IPS-20b (cell line): ENCODE measurements around the gene ZMYND19.
"Not testable (repeated sequence)": the region's sequence is repeated elsewhere in the genome, so short reads cannot be mapped to it uniquely, and the experiment has no call there.

Source experiments
- H3K27ac ChIP-seq: one replicate; pipeline ENCODE4 v1.5.1; 2013; ENCODE audit warnings: low read length
- H3K27me3 ChIP-seq: 2 replicates; pipeline ENCODE4 v1.6.1; 2013; ENCODE audit warnings: mild to moderate bottlenecking, low read length, inconsistent platforms; ENCODE audit not compliant: insufficient read depth
- H3K36me3 ChIP-seq: 2 replicates; pipeline ENCODE4 v1.6.1; 2013; ENCODE audit warnings: low read depth, mild to moderate bottlenecking, inconsistent platforms, low read length, moderate library complexity; ENCODE audit not compliant: insufficient read depth
- H3K4me1 ChIP-seq: 2 replicates; pipeline ENCODE4 v1.6.1; 2013; ENCODE audit warnings: mild to moderate bottlenecking, control low read depth, inconsistent platforms, low read length, moderate library complexity; ENCODE audit not compliant: insufficient read depth
- H3K4me3 ChIP-seq: 2 replicates; pipeline ENCODE4 v1.5.1; 2013; ENCODE audit warnings: mild to moderate bottlenecking, low read length, inconsistent platforms
- H3K9ac ChIP-seq: 2 replicates; pipeline ENCODE4 v1.6.1; 2013; ENCODE audit warnings: low read depth, mild to moderate bottlenecking, inconsistent platforms, low read length, moderate library complexity
- H3K9me3 ChIP-seq: 2 replicates; pipeline ENCODE4 v1.6.1; 2013; ENCODE audit warnings: mild to moderate bottlenecking, low read depth, low read length, inconsistent platforms; ENCODE audit not compliant: insufficient read depth

ZMYND19 gene

DNA sequence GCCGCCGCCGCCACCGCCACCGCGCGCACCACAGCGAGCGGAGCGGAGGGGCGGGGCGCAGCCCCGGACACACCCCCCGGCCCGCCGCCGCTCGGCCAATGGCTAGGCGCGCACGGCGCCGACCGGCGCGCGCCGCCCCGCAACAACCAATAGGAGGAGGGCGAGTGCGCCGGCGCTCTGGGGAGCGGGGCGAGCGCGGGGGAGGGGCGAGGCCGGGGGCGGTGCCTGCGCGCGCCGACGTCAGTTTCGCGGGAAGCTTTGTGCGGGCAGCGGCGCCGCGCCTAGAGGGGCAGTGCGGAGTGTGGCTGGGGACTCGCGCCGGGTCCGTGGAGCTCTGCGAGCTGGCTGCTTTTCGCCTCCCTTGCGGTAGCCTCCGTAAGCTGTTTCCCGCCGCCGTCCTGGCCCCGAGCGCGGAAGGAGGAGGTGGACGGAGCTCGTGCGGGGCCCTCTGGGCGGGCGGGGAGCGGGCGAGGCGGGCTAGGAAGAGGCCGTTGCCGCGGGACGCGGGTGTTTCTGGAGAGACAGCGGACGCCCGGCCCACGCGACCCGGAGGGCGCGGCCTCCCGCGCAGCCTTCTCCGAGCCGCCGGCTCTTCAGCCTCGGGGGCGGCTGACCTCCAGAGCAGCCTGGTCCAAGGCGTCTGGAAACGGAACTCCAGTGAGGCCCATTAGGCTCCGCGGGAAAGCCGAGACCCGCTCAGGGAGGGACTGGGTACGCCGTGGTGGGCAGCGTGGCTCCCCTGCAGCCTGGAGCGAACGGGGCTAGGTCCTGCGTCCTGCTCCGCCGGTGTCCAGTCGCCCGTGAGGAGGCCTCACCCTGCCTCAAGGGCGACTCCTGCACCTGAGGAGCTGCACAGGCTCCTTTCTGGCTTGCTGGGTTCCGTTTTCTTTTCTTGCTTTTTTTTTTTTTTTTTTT, at the start of gene ZMYND19:
Gene ZMYND19, minus strand, starts transcription at position 44 of the 915 bp plus-strand sequence. CDS start 249 bp downstream, outside the sequence.
- Histone ChIP-seq H3K27me3 (peaks cover 9% of the 10 kb centered on the region; the same call in 1 of the 2 replicates), H3K9ac (peak within 1 kb of the TSS; percentile 81), H3K4me3 (peak within 1 kb of the TSS; percentile 85), H3K27ac (no peak within 1 kb of the TSS), H3K4me1 (peaks cover 6% of the 10 kb centered on the region; the same call in 1 of the 2 replicates), H3K36me3 (peaks cover 32% of the 10 kb centered on the region), H3K9me3 (no peaks in the 10 kb centered on the region)

DNA sequence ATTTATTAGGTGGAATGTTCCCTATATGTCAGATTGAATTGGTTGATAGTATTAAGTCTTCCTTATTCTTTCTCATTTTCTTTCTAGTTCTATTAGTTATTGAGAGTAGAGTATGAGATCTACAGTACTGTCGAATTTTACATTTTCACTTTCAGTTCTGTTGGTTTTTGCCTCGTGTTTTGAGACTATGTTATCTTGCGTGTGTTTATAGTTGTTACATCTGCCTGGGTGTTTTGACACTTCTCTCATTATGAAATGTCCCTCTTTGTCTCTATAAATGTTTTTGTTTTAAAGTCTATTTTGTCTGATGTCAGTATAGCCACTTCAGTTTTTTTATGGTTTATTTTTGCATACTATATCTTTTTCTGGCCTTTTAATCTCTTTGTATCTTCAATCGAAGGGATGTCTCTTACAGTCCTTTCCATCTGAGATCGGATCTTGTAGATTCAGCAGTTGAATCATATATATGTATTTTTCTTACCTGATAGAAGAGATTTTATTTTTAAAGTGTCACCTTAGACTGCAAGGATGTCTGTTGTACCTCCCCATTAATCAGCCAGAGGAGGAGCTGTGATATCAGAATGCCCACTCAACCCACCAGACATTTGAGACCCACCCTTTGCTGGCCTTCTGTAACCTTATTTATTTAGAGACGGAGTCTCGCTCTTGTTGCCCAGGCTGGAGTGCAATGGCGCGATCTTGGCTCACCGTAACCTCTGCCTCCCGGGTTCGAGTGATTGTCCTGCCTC, 49.2 kb upstream of the ZMYND19 start:
- no peak overlapping the region for H3K4me3 ChIP-seq
- H3K9ac ChIP-seq = no peak overlapping the region
- H3K27ac ChIP-seq = no peak overlapping the region
- H3K9me3 ChIP-seq = no peaks in the 10 kb centered on the region
- H3K27me3 ChIP-seq = no peaks in the 10 kb centered on the region
- peaks cover 13% of the 10 kb centered on the region; the same call in 1 of the 2 replicates for H3K36me3 ChIP-seq
- H3K4me1 ChIP-seq = no peaks in the 10 kb centered on the region

DNA sequence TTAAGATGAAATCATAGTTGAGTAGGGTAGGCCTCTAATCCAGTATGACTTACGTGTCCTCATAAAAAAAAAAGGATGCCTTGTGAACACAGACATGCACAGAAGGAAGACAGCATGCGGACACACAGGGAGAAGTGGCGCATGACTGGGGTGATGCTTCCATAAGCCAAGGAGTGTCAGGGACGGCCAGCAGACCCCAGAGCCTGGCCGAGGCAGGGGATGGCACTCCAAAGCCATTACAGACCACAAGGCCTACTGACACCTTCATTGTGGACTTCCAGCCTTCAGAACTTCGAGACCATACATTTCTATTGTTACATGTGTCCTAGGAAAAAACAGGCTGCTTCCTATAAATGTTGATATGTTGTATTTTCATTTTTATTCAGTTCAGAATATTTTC, 48.4 kb upstream of the ZMYND19 start:
- Histone ChIP-seq H3K27ac (no peak overlapping the region), H3K4me1 (no peaks in the 10 kb centered on the region), H3K27me3 (no peaks in the 10 kb centered on the region), H3K9me3 (no peaks in the 10 kb centered on the region), H3K36me3 (peaks cover 11% of the 10 kb centered on the region; the same call in 1 of the 2 replicates), H3K9ac (no peak overlapping the region), H3K4me3 (no peak overlapping the region)

DNA sequence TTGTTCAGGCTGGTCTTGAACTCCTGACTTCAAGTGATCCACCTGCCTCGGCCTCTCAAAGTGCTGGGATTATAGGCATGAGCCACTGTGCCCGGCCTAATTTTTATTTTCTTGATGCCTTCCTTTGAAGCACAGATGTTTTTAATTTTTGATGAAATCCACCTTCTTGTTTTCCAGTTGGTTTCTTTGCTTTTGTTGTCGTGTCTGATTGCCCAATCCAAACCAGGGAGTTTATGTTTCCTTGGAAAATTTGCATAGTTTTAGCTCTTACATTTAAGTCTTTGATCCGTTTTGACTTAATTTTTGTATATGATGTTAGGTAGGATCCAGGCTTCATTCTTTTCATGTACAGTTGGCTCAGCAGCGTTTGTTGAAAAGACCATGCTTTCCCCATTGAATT, 43.7 kb upstream of the ZMYND19 start:
- Histone ChIP-seq H3K4me3 (no peak overlapping the region), H3K27me3 (no peaks in the 10 kb centered on the region), H3K9ac (no peak overlapping the region), H3K36me3 (no peaks in the 10 kb centered on the region; the same call in 1 of the 2 replicates), H3K27ac (no peak overlapping the region), H3K4me1 (peaks cover 8% of the 10 kb centered on the region), H3K9me3 (no peaks in the 10 kb centered on the region)

DNA sequence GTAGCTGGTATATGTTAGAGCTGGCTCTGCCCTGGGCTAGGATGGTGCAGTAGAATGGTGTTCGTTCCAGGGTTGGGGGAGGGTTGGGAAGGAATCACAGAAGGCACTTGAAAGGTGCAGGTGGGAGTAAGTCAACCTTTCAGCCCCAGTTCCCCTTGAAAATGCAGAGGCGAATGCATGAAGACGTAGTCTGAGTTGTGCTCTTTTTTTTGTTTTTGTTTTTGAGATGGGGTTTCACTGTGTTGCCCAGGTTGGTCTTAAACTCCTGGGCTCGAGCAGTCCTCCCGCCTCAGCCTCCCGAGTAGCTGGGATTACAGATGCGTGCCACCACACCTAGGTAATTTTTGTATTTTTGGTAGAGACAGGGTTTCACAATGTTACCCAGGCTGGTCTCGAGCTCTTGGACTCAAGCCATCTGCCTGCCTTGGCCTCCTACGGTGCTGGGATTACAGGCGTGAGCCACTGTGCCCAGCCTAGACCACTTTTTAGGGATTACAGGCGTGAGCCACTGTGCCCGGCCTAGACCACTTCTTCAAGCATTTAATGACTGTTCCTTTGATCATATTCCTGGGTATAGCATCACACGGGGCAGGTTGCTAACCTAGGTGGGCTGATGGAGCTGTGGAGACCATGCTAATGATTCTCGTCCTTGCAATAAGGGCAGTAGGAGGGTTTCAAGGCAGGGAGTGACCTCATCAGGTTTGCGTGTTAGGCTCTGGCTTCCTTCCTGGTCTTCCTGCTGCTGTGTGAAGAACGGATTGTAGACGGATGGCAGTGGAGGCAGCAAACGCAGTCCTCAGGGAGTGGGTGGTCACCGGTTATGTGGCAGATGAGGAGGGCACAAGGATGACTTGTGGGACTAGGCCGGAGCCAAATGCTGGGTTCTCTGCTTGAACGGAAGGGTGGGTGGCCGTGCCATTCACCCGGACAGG, 42.2 kb upstream of the ZMYND19 start:
- no peaks in the 10 kb centered on the region; the same call in 1 of the 2 replicates for H3K36me3 ChIP-seq
- peaks cover 8% of the 10 kb centered on the region for H3K4me1 ChIP-seq
- H3K9ac ChIP-seq = no peak overlapping the region
- no peaks in the 10 kb centered on the region for H3K9me3 ChIP-seq
- H3K27ac ChIP-seq = no peak overlapping the region
- no peak overlapping the region for H3K4me3 ChIP-seq
- no peaks in the 10 kb centered on the region for H3K27me3 ChIP-seq

DNA sequence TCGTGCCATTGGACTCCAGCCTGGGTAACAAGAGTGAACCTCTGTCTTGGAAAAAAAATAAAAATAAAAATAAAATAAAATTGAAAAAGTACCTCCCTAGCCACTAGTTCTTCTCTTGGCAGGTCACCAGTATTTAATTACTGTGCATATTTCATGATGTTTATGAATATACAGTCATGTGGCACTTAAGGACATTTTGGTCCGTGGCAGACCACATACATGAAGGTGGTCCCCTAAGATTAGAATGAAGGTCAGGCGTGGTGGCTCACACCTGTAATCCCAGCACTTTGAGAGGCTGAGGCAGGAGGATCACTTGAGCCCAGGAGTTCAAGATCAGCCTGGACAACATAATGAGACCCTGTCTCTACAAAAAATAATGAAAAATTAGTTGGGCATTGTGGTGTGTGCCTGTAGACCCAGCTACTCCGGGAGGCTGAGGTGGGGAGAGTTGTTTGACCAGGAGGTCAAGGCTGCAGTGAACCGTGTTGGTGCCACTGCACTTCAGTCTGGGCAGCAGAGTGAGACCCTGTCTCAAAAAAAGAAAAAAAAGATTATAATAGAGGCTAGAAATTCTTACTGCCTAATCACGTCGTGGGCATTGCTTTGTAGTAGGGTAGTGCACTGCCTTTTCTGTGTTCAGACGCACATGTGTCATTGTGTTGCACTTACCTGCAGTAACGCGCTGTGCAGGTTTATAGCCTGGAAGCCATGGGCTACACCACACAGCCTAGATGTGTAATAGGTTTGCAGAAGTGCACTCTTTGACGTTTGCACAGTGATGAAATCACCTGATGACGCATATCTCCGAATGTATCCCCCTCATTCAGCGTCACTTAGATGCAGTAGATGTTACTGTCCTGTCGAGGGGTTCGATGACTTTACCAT, 41.3 kb upstream of the ZMYND19 start:
- Histone ChIP-seq H3K27ac (no peak overlapping the region), H3K4me1 (peaks cover 8% of the 10 kb centered on the region), H3K9ac (no peak overlapping the region)

DNA sequence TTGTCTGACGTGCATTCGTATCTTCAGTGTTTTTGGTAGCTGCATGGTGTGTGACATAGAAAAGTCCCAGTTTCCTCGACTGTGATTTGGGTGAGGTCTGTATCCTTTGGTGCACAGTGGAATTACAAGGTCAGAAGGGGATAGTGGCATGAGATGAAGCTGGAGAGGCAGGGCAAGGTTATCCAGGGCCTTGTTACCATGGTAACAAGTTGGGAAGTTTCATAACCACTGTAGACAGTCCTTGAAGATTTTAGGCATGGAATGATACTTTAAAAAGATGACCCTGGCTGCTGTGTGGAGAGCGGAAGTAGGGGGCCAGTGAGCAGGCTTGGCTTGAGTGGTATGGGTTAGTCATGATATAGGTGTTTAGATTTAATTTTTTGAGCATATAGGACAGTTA, 40.4 kb upstream of the ZMYND19 start:
- H3K27ac ChIP-seq = no peak overlapping the region
- no peak overlapping the region for H3K4me3 ChIP-seq
- no peak overlapping the region for H3K9ac ChIP-seq
- peaks cover 8% of the 10 kb centered on the region for H3K4me1 ChIP-seq
- H3K27me3 ChIP-seq = no peaks in the 10 kb centered on the region
- no peaks in the 10 kb centered on the region for H3K9me3 ChIP-seq
- H3K36me3 ChIP-seq = no peaks in the 10 kb centered on the region; the same call in 1 of the 2 replicates

More for the DNA sequence above, 41.3 kb upstream of the ZMYND19 start:
- Histone ChIP-seq H3K27me3 (no peaks in the 10 kb centered on the region), H3K36me3 (no peaks in the 10 kb centered on the region; the same call in 1 of the 2 replicates), H3K4me3 (no peak overlapping the region), H3K9me3 (no peaks in the 10 kb centered on the region)

DNA sequence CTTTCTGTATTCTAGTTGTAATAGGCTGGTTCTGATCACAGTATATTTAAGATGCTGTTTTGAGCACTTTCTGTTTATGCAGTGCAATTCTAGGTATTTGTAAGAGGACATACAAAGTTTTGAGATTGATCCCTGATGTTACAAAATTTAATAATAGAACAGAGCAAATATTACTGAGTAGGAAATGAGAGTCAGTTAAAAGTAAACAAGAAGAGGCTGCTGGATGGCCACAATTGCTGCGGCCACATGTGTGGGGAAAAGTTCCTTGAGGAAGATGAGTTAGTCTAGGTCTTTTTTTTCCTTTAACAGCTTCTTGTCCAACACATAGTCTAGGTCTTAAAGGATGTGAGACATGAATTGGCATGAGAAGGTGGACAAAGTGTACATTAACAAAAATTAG, 39.8 kb upstream of the ZMYND19 start:
- no peaks in the 10 kb centered on the region for H3K27me3 ChIP-seq
- H3K4me1 ChIP-seq = peaks cover 8% of the 10 kb centered on the region
- no peak overlapping the region for H3K4me3 ChIP-seq
- H3K36me3 ChIP-seq = no peaks in the 10 kb centered on the region; the same call in 1 of the 2 replicates
- no peaks in the 10 kb centered on the region for H3K9me3 ChIP-seq
- H3K9ac ChIP-seq = no peak overlapping the region
- H3K27ac ChIP-seq = no peak overlapping the region

DNA sequence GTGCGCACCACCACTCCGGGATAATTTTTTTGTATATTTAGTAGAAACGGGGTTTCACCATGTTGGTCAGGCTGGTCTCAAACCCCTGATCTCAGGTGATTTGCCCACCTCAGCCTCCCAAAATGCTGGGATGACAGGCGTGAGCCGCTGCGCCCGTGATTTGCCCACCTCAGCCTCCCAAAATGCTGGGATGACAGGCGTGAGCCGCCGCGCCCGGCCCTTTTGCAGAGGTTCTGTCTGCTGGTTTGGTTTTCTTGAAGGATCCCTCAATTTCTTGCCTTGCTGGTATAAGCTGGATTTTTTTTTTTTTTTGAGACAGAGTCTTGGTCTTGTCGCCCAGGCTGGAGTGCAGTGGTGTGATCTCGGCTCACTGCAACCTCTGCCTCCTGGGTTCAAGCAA, 37.1 kb upstream of the ZMYND19 start:
- not testable (repeated sequence) for H3K9me3 ChIP-seq, H3K27me3 ChIP-seq, H3K4me3 ChIP-seq, H3K27ac ChIP-seq, H3K9ac ChIP-seq, H3K36me3 ChIP-seq, H3K4me1 ChIP-seq

DNA sequence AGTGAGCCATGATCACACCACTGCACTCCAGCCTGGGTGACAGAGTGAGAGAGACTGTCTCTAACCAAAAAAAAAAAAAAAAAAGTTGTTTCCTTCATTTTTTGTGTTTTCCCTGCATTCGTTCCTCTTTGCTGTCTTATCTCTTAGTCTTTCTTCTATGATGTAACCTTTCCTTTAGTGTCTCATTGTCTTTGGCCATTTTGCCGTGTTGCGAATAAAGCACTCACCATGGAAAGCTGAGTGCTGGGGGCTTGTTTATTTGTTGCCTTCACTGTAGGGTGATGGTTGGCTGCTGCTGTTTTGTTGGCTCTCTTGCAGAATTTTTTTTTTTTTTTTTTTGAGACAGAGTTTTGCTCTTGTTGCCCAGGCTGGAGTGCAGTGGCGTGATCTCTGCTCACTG, 36.2 kb upstream of the ZMYND19 start:
- H3K9me3 ChIP-seq = no peaks in the 10 kb centered on the region
- H3K27me3 ChIP-seq = no peaks in the 10 kb centered on the region
- H3K4me3 ChIP-seq = no peak overlapping the region
- H3K36me3 ChIP-seq = no peaks in the 10 kb centered on the region; the same call in 1 of the 2 replicates
- no peak overlapping the region for H3K9ac ChIP-seq
- no peak overlapping the region for H3K27ac ChIP-seq
- no peaks in the 10 kb centered on the region for H3K4me1 ChIP-seq
